Stimulated activated CD4-positive, alpha-beta T cell treated with anti-CD3 and anti-CD28 coated beads, Interleukin-12 subunit alpha, Interleukin-12 subunit beta, amount 100 ng/mL, for 4 hours (primary cell): ENCODE results near the gene IDH3A.

Experiments
- DNase-seq: peaks from one replicate; pipeline ENCODE4 v3.0.0-alpha.2; 2020

The IDH3A gene

GRCh38 chr15:78204351-78205309 lies 55.5 kb downstream of the IDH3A start:
- DNase-seq, result no peak

GRCh38 chr15:78205337-78205736 lies 56.2 kb downstream of the IDH3A start:
- no peak for DNase-seq

- no peak for DNase-seq
Observed at GRCh38 chr15:78205856-78206255, 56.7 kb downstream of the IDH3A start.

GRCh38 chr15:78206326-78207109 lies 57.4 kb downstream of the IDH3A start:
- DNase-seq, result no peak

- no peak for DNase-seq
Observed at GRCh38 chr15:78207110-78207458, 57.9 kb downstream of the IDH3A start.

GRCh38 chr15:78207641-78208340 lies 58.6 kb downstream of the IDH3A start:
- no peak for DNase-seq

GRCh38 chr15:78208341-78208844 lies 59.2 kb downstream of the IDH3A start:
- DNase-seq, result no peak

GRCh38 chr15:78208887-78209645 lies 59.9 kb downstream of the IDH3A start:
- DNase-seq, result no peak

GRCh38 chr15:78209646-78210348 lies 60.6 kb downstream of the IDH3A start:
- no peak for DNase-seq

GRCh38 chr15:78210349-78210717 lies 61.2 kb downstream of the IDH3A start:
- DNase-seq, result no peak

- no peak for DNase-seq
Observed at GRCh38 chr15:78211189-78211921, 62.2 kb downstream of the IDH3A start.

- DNase-seq, result no peak
Observed at GRCh38 chr15:78212008-78212407, 62.8 kb downstream of the IDH3A start.

- DNase-seq, result no peak
Observed at GRCh38 chr15:78212546-78213424, 63.6 kb downstream of the IDH3A start.

GRCh38 chr15:78213425-78213750 lies 64.2 kb downstream of the IDH3A start:
- DNase-seq, result no peak

- DNase-seq, result no peak
Observed at GRCh38 chr15:78213956-78214355, 64.8 kb downstream of the IDH3A start.

- DNase-seq, result no peak
Observed at GRCh38 chr15:78216276-78217104, 67.3 kb downstream of the IDH3A start.

- no peak for DNase-seq
Observed at GRCh38 chr15:78220713-78221112, 71.6 kb downstream of the IDH3A start.
